ENCODE results near the gene SMIM15.

Gene SMIM15

DNA sequence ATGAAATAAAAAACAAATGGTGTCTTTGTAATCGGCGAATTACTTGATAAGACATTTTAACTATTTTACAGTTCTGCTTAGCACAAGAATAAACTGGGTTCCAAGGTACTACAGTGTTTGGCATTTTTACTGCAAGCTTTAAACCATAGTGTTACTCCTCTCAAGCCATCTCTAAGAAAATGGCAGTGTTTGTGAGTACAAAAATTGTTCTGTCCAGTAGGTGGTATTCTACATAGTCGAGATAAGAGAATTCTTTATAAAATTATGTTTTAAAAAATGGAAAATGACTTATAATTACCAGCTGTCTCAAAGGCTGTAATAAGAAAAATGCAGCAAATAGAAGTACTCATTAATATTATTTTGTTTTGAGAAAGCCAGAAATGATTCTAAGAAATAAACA is 3.2 kb downstream of the SMIM15 start:
- DNase-seq = no peak

DNA sequence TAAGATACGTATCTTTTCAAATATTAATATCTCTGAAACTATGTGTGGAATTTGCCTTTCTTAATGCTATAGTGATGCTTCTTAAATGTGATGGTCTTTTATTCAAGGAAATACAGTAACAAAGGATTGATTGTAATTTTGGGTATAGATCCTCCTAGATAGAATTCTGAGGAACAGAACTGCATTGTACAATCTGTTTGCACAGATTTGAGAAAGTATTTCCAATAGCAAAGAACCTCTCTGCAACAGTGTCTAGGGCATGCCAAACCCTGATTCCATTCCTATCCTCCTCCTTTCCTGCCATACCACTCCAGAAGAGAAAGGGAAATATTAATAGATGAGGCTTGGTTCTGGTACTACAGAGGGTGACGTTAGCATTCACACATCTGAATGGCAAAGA is 10.4 kb downstream of the SMIM15 start:
- no peak for DNase-seq

DNA sequence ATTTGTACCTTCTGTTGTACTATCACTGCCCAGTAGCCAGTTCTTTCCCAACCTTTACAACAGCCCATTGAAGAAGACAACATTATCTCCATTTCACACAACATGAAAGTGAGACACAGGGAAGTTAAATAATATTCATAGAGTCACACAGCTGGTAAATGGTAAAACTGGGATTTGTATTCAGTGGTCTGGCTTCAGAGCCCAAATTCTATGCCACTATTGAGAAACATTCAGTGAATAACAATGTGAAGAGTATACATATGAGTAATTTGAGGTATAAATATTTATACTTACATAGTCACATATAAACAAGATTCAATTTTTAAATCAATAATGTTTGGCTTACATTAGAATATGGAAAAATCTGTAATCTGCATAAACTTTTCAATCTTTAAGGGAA is 13.8 kb downstream of the SMIM15 start:
- DNase-seq = no peak

DNA sequence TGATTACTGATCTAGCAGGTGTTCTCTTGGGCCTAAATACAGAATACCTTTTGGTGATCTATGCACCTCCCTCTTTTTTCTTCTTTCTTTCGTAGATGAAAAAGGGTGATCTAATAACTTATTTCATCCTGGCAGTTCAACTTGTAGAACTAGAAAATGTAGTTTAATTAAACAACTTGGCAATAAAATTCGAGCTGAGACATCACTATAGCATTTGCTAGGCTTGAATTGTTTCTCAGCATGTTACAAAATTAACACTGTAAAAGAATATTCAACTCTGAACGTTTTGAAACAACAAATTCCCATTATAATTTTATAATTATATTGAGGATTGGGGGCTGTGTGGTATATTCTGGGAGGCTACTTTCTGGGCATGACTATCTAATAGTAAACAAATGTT is 19.5 kb downstream of the SMIM15 start:
- DNase-seq = no peak

DNA sequence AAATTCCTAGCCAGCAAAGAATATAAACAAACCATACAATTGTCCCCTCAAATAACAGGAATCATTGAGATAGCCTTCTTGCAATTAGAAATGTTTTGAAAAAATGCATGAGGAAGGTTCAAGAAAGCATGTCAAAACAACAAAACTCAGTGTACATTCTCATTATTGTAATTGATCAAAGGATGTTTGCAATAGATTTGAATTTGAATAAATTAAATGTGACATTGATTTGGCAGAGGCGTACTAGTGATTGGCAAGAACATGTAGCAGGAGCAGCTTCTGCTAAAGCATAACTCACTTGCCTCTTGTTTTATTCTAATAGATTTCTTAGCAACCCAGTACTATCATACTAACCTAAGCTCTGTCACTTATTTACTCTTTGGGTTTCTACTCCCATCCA is 19.9 kb downstream of the SMIM15 start:
- DNase-seq = no peak

DNA sequence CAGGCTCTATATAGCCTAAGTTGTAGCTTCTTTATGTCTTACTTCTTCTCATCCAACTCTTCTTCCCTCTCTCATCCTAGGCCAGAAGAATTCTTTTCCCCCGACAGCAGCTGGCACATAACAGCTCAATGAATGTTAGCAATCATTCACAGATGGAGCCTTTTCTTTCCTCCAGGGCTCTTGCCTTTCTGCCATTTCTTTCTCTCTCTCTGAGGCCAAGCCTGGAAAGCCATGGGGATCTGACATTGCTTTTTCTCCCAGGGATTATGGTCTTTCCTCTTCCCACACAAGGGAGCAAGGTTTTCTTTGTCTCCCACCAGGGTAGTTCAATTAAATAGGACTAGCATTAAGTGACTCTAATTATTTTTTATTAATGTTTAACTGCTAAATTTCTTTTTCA is 20.5 kb downstream of the SMIM15 start:
- no peak for DNase-seq

DNA sequence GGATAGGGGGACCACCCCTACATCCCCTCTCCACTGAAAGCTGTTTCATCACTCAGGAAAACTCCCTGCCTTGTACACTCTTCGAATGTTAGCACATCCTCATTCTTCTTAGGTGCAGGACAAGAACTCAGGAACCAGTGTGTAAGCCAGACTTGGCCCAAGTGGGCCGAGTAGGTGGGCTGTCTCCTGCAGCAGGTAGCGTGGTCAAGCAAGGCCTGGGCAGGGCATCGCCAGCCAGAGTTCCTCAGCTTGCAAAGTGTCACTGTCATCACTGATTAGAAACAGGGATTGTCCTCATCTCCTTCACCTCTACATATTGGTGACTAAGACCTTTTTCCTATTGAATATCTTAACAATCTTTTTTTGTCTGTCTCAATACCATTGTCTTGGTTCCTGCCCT is 22.3 kb downstream of the SMIM15 start:
- DNase-seq = no peak

DNA sequence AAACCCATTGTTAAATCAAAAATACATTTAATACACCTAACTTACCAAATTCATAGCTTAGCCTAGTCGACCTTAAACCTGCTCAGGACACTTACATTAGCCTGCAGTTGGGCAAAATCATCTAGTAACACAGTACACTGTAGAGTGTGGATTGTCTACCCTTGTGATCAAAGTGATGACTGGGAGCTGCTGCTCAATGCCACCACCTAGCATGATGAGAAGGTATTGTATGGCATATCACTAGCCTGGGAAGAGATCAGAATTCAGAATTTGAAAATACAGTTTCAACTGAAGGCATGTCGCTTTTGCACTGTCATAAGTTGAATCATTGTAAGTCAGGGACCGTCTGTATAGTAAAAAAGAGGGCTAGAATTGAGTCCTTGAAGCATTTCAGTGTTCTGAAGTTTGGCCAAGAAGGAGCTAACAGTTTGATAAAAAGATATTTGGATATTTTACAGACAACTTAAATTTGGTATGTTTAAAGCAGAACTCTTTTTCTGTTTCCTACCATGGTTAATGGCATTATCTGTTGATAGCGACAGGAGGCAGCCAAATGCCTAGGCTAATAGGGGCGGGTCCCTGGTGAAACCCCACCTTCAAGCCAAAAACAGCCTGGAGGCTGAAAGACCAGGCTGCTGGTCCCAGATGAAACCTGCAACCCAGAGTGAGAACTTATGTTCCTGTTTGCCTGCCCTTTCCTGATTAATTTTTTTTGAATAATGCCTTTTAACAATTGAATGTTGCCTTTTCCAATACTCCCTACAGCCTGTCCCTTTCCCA is 23.0 kb downstream of the SMIM15 start:
- no peak for DNase-seq

DNA sequence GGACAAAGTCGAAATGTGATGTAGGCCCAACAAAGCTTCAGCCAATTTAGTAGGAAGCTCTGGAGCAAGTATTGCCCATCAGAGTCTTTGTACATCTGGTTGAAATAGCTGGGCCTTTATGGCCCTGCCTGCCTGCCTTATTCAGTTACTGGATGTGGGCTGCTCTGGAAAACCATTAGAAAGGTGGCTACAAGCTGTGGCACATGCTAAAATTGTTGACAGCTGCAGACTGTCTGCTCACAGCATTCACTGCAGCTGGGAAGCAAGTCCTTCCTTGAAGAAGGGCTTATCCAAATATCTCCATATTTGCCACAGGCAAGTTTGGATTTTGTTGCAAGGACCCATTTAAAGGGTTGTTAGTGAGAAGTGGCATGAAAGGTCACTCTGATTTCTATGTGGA is 24.4 kb downstream of the SMIM15 start:
- no peak for DNase-seq

DNA sequence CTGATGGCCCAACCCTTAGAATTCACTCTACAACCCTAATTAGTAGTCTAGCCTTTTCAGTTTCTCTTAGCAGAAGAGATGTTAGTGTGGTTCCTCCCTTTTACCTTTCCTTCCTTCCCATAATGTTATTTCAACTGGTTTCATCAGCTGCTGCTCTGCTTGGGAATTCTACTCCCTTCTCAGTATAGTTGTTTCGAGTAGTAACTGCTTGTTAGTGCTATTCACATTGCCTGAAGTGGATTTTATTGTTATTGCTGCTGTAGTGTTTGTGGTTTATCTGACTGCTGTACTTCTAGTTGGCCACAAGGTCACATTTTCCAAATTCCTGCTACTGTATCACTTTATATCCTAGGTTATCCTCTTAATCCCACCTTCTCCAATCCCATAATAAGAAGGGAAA is 29.7 kb downstream of the SMIM15 start:
- DNase-seq = no peak

DNA sequence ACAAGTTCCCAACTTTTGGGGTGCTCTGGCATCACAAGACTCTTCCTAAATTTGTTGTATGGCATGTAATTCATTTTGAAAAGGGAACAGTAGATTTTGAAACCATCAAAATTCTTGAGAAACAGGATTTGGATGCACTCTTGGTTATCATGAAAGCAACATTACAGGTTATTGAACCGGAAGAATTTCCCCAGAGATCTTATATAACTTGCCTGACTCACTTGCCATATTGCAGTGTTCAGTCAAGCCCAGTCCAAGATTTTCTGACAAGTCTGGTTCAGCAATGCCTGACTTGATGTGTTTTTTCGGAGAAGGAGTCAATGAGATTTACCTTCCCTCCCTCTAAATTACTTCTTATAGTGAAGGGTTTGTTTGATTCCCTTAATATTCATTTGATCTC is 32.0 kb downstream of the SMIM15 start:
- no peak for DNase-seq

DNA sequence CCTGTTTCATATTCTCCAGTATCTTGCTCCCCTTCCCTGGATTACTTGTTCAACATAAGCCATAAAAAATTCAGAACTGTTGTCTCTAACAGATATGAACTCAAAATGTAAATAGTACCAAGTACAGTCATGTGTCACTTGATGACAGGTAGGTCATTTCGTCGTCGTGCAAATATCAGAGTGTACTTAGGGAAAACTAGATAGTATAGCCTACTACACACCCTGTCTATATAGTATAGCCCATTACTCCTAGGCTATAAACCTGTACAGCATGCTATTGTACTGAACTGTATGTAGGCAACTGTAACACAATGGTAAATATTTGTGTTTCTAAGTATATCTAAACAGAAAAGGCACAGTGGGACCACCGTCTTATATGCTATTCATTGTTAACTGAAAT is 39.1 kb downstream of the SMIM15 start:
- no peak for DNase-seq

DNA sequence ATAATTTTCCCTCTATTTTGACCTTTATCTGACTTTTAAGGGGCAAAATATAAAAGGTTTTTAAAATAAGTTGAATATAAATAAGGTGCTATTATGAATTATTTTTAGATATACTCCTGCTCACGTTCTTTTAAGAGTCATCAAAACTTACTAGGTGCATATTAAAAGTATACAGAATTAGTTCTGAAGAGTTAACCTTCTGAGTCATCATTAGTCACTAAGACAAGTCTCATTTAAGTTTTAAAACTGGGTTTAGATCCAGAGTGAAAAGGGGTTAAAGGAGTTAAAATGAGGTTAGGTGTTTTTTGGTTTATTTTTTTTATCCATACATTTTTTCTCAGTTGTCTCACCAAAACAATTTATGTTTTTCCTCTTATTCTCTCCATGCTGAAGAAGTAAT is 41.7 kb downstream of the SMIM15 start:
- DNase-seq = no peak

DNA sequence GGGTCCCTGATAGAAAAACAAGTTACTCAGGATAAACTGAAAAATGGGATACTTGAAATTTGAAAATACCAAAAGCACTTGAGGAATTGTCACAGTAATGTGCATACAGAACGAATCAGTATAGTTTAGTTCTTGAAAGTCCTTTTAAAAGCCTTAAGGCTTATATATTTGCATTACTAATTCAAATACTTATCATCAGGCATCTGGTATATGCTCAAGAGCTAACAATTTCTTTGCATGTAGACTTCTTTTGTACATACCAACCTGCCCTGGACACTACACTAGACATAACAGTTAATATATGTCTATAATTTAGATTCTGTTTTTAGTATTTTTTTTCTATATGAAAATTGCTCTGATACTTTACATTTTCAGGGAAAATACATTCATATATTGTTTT is 43.2 kb downstream of the SMIM15 start:
- no peak for DNase-seq

DNA sequence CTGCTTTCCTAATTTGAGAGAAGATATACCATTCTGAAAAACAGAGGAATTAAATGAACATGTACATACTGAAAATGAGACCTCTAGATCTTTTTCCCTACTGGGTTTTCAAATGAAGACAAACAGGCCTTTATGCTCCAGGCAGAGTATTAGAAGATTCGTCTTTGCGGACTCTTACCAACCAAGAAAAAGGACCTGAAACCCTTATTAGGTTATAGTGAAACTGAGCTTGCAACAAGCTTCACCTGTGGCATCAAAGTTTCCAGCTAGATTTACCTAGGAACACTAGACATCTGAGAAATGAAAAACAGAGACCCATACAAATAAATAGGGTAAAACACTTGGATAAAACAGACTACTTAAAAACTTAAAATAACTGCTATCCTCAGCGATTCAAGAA is 46.3 kb downstream of the SMIM15 start:
- DNase-seq = no peak

DNA sequence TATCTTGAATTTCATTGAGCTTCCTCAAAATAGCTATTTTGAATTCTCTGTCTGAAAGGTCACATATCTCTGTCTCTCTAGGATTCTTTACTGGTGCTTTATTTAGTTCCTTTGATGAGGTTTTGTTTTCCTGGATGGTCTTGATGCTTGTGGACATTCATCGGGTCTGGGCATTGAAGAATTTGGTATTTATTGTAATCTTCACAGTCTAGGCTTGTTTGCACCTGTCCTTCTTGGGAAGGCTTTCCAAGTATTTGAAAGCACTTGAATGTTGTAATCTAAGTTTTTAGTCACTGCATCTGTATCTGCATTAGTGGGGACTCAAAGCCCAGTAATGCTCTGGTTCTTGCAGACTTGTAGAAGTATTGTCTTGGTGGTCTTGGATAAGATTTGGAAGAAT is 47.8 kb downstream of the SMIM15 start:
- DNase-seq = no peak
